Suprapubic skin (tissue), 4 donors: ENCODE measurements around the gene ENOX2.

ENCODE experiments used
- CTCF ChIP-seq, 2 donors: fragments of 200-600 bp in 1 of 2; fragments of 450-650 bp in 1 of 2; sonication (generic) in 1 of 2; IDR thresholded peaks; one replicate each; pipeline ENCODE4 v1.5.1; 2016 to 2019; ENCODE audit warnings: antibody characterized with exemption in 2 of 2, mild to moderate bottlenecking in 1 of 2, moderate library complexity in 1 of 2
- EP300 ChIP-seq: sonication (generic); formaldehyde crosslinking; IDR thresholded peaks from one replicate; pipeline ENCODE4 v1.6.1; 2017; ENCODE audit warnings: antibody characterized with exemption
- POLR2A ChIP-seq, 2 donors: fragments of 450-650 bp; IDR thresholded peaks; one replicate each; pipeline ENCODE4 v1.6.1; 2017; ENCODE audit warnings: antibody characterized with exemption in 2 of 2, mild to moderate bottlenecking in 2 of 2, moderate library complexity in 2 of 2
- POLR2AphosphoS5 ChIP-seq, 3 donors: sonication (generic); formaldehyde crosslinking; IDR thresholded peaks; one replicate each; pipeline ENCODE4 v1.6.1; 2017; ENCODE audit warnings: antibody characterized with exemption in 3 of 3

DNA sequence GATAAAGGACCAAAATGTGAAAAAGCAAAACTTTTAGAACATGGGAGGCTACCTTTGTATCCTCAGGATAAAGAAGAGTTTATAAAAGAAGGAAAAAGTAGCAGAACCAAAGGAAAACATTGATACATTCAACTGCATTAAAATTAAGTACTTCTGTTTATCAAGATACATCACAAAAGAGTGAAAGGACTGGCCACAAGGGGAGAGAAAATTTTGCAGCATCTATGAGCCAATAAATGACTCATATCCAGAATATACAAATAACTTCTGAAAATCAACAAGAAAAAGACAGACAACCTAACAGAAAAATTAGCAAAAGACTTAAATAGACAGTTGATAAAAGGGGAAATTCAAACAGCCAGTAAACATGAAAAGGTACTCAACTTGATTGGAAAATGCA, 324.1 kb downstream of the ENOX2 start:
- TF ChIP-seq CTCF (IDR thresholded peaks at IDR 0.05) (no peak), POLR2A (IDR thresholded peaks at IDR 0.05) (no peak), EP300 (no peak), POLR2AphosphoS5 (IDR thresholded peaks at IDR 0.05) (no peak)
